Measurements from ENCODE around the gene LYPD6. TPM values are rescaled to one million over a fixed set of nuclear protein-coding genes. Genes with fewer than 3 reads are reported as not detected.

LYPD6 gene
- total RNA-seq, 1 experiment from 2014 or later, result 0.54 TPM

GRCh38 chr2:149456285-149456684 lies 125.9 kb downstream of the LYPD6 start:
- intact Hi-C loops (cut with micrococcal nuclease; ENCODE audit: unreplicated experiment), result no loop called here
- Histone ChIP-seq H3K27ac (ENCODE audit: low read depth, low read length, poor library complexity, severe bottlenecking) (no peak overlapping the region), H3K9me3 (ENCODE audit: low read depth, low read length, poor library complexity, severe bottlenecking) (peaks cover 1% of the 10 kb centered on the region), H3K4me1 (ENCODE audit: insufficient read depth, low read length, poor library complexity, severe bottlenecking) (no peaks in the 10 kb centered on the region), H3K4me3 (ENCODE audit: low read depth, low read length, poor library complexity, severe bottlenecking) (no peak overlapping the region), H3K36me3 (ENCODE audit: insufficient read depth, low read length, poor library complexity, severe bottlenecking) (no peaks in the 10 kb centered on the region), H3K27me3 (replicated peaks; ENCODE audit: insufficient read depth, low read depth, low read length, poor library complexity) (peaks cover 5% of the 10 kb centered on the region)
- BruUV-seq (replicated peaks), result no TSS peak
- ChIA-PET CTCF (no interaction called here), POLR2A (ENCODE audit: low non-redundant PET) (no interaction called here)
- no peak for DNase-seq (ENCODE audit: low spot score)
- TF ChIP-seq EZH2 (IDR thresholded peaks at IDR 0.05; ENCODE audit: borderline replicate concordance, low read depth, low read length, poor library complexity, severe bottlenecking), result no peak
- TF ChIP-seq CTCF (conservative IDR thresholded peaks at IDR 0.05; ENCODE audit: low read depth, low read length), result no peak

- Histone ChIP-seq H3K4me3 (ENCODE audit: low read depth, low read length, poor library complexity, severe bottlenecking) (no peak overlapping the region), H3K4me1 (ENCODE audit: insufficient read depth, low read length, poor library complexity, severe bottlenecking) (no peaks in the 10 kb centered on the region), H3K9me3 (ENCODE audit: low read depth, low read length, poor library complexity, severe bottlenecking) (peaks cover 9% of the 10 kb centered on the region), H3K27ac (ENCODE audit: low read depth, low read length, poor library complexity, severe bottlenecking) (no peak overlapping the region), H3K36me3 (ENCODE audit: insufficient read depth, low read length, poor library complexity, severe bottlenecking) (no peaks in the 10 kb centered on the region), H3K27me3 (replicated peaks; ENCODE audit: insufficient read depth, low read depth, low read length, poor library complexity) (no peaks in the 10 kb centered on the region)
- intact Hi-C loops (cut with micrococcal nuclease; ENCODE audit: unreplicated experiment), result no loop called here
- no TSS peak for BruUV-seq (replicated peaks)
- DNase-seq (ENCODE audit: low spot score), result no peak
- ChIA-PET POLR2A (ENCODE audit: low non-redundant PET) (no interaction called here), CTCF (no interaction called here)
- TF ChIP-seq CTCF (conservative IDR thresholded peaks at IDR 0.05; ENCODE audit: low read depth, low read length), result no peak
- TF ChIP-seq EZH2 (IDR thresholded peaks at IDR 0.05; ENCODE audit: borderline replicate concordance, low read depth, low read length, poor library complexity, severe bottlenecking), result no peak
Observed at GRCh38 chr2:149458502-149458901, 128.1 kb downstream of the LYPD6 start.

GRCh38 chr2:149463328-149464002 lies 133.1 kb downstream of the LYPD6 start:
- intact Hi-C loops (cut with micrococcal nuclease; ENCODE audit: unreplicated experiment), result no loop called here
- TF ChIP-seq CTCF (conservative IDR thresholded peaks at IDR 0.05; ENCODE audit: low read depth, low read length) (no peak), EZH2 (IDR thresholded peaks at IDR 0.05; ENCODE audit: borderline replicate concordance, low read depth, low read length, poor library complexity, severe bottlenecking) (no peak)
- peaks cover 7% of the 10 kb centered on the region for H3K4me1 ChIP-seq (ENCODE audit: insufficient read depth, low read length, poor library complexity, severe bottlenecking)
- H3K9me3 ChIP-seq (ENCODE audit: low read depth, low read length, poor library complexity, severe bottlenecking), result peaks cover 9% of the 10 kb centered on the region
- H3K27me3 ChIP-seq (replicated peaks; ENCODE audit: insufficient read depth, low read depth, low read length, poor library complexity), result no peaks in the 10 kb centered on the region
- H3K4me3 ChIP-seq (ENCODE audit: low read depth, low read length, poor library complexity, severe bottlenecking), result no peak overlapping the region
- BruUV-seq (replicated peaks), result no TSS peak
- DNase-seq (ENCODE audit: low spot score), result no peak
- ChIA-PET POLR2A (ENCODE audit: low non-redundant PET) (no interaction called here), CTCF (no interaction called here)
- no peaks in the 10 kb centered on the region for H3K36me3 ChIP-seq (ENCODE audit: insufficient read depth, low read length, poor library complexity, severe bottlenecking)
- no peak overlapping the region for H3K27ac ChIP-seq (ENCODE audit: low read depth, low read length, poor library complexity, severe bottlenecking)
